Activated T-cell treated with anti-CD3 and anti-CD28 coated beads, Interleukin-2, amount 50 U/mL, for 1 hour (primary cell): ENCODE measurements around the gene LRRD1.
"Not testable (repeated sequence)": the region's sequence is repeated elsewhere in the genome, so short reads cannot be mapped to it uniquely, and the experiment has no call there.

ENCODE experiments used
- DNase-seq: peaks from one replicate; pipeline ENCODE4 v3.0.0-alpha.2; 2020

LRRD1 gene

DNA sequence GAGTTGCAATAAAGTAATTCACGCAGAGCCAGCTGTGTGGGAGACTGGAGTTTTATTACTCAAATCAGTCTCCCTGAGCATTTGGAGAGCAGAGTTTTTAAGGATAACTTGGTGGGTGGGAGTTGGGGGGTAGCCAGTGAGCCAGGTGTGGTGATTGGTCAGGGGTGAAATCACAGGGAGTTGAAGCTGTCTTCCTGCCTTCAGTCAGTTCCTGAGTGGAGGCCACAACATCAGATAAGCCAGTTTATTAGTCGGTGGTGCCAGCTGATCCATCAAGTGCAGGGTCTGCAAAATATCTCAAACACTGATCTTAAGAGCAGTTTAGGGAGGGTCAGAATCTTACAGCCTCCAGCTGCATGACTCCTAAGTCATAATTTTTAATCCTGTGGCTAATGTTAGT is 41.4 kb downstream of the LRRD1 start:
- DNase-seq, result no peak

DNA sequence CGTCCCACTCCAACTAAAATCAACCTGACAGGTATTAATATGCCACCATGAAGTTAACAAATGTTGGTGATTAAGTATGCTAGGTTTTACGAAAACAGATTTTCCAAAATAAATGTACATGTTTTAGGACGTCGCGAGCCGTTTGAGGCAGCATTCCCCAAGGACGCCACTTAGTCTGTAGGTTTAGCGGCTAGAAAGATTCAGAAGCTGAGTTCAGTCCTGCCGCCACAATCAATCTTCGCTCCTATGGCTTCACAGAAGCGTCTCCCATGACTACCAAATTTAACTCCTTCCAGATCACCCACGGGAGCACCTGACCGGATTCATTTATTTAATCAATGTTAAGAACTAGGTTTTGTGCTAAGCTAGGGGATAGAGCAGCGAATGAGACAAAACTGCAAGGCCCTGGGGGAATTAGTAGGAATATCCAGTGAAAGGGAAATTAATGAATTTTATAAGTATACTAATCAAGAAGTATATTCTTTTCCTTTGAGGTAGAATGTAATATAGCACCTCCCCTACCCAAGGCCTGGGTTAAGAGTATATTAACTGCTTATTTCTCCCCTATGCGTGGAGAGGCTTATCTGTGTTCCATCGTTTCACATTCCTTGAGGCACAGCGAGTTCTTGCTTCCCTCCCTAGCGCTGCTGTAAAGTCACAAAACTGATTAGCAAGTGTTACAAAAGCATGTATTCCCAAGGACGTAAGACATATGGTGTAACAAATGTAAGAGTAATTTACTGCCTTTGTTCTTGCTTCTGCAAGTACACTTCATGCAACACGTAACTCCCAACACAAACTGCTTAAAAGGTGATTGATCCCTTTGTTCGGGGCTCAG is 43.7 kb downstream of the LRRD1 start:
- DNase-seq, result no peak

DNA sequence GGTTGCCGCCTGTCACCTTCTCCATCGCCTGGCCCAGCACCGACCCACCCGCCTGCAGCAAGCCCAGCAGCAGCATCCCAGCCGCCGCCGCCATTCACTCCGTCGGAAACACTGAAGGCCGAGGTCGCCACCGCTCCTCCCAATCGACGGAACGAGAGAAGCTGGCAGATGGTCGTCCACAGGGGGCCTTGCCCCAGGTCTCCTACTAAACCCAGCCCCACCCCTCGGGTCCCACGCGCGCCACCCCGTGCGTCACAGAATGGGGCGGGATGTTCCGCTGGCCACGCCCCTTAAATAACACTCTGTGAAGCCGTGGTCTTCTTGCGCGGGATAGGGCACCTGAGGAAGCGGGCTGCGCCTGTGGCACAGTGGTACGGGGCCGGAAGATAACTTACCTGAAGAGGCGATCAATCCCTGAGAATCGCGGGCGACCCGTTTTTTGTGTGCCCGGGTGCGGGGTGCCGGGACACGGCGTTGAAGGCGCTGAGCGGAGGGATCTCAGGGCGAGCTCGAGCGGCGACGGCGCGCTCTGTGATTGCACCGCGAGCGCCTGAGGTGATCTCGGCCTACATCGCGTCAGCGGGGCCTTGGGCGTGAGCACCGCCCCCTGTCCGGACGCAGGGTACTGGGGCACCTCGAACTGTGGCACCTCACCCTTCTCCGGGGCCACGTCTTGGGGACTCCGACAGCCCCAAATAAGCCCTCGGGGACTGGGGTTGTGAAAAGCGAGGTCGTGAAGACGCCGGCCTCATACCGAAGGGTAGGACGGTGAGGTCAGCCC is 44.5 kb downstream of the LRRD1 start, which contains the start of gene CYP51A1:
Gene CYP51A1, minus strand, starts transcription at position 207 of the 781 bp plus-strand sequence. Its CDS starts 113 bp downstream, at position 94.
- peak; percentile 97 for DNase-seq

DNA sequence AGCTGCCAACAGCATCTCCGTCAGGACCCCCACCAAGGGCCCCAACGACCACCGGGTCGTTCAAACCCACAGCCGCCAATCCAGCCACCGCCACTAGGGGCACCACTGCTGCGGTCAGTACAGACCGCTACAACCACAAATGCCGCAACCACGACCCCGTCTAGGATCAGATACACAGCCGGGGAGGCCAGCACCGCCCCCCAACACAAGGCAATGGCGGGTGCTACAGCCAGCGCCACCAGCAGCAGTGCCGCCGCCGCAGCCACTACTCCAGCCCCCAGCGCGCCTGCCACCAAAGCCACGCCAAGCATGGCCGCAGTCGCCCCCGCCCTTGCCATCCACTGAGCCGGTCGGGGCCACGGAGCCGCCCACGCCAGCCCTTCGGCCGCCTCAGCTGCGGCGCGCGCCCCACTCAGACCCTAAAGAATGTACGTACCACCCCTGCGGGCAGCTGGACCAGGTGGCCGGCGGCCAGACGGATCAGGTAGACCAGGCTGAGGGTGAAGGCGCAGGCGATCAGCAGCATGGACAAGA is 45.1 kb downstream of the LRRD1 start:
- peak; percentile 69 for DNase-seq

DNA sequence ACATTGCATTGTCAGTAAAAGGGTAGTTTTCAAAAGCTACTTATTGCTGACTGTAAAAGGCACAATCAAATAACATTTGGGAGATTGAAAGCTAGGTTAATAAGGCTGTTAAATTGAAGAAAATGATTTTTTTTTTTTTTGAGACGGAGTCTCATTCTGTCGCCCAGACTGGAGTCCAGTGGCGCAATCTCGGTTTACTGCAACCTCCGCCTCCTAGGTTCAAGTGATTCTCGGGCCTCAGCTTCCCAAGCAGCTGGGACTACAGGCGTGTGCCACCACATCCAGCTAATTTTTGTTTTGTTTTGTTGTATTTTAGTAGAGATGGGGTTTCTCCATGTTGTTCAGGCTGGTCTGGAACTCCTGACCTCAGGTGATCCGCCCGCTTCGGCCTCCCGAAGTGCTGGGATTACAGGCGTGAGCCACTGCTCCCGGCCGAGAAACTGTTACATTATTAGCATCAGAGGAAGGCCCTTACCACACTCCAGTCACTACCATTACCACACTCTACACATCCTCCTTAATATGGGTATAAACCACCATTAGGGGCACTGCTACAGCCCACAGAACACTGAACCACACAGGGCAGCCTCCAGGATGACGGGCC is 45.7 kb downstream of the LRRD1 start:
- DNase-seq, result no peak

DNA sequence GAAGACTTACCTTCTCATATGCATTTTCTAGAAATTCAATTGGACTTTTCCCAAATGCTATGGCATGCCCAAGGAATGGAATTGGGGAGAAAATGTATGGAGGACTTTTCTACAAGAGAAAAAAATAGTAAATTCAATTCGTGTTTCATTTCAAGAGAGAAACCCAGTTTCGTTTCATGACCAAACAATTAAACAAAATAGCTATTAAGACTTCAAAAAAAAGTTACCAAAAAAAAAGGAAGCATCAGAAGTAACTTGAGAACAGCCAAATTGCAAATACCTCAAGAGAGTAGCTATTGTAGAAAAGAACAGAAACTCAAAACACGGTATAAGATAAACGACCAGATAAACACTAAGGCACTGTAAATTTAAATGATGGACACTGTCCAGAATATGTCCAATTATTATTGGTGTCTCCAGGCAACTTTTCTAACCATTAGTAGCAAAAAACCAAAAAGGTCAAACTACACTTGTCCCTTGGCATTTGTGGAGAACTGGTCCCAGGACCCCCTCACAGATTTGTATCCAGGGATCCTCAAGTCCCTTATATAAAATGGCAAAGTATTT is 47.1 kb downstream of the LRRD1 start:
- DNase-seq, result no peak

DNA sequence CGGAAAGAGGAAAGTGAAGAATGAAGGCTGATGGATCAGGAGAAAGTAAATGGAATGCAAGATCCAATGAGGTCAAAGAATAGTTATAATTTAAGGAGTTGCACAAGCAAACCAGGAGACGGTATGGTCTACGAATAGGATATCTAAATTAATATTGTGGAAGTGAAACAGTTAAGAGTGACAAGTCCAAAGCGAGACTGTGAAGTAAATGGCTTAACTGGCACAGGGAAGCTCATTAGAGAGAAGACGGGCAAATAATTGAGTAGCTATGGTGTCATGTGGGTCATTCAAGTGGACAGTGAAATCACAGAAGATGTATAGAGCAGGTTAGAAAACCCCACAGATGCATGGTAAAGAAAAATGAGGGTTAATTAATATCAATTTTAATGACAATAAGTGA is 47.8 kb downstream of the LRRD1 start:
- DNase-seq, result no peak

DNA sequence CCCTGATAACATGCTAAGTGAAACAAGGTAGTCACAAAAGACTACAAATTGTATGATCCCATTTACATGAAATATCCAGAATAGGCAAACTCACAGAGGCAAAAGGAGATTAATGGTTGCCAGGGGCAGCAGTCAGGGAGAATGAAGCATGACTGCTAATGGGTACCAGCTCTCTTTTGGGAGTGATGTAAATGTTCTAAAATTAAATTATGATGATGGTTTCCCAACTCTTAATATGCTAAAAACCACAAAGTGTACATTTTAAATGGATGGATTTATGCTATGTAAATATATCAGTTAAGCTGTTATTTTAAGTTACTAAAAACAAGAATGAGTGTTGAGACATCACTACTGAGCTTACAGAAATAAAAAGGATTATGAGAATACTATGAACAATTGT is 57.3 kb downstream of the LRRD1 start:
- no peak for DNase-seq

DNA sequence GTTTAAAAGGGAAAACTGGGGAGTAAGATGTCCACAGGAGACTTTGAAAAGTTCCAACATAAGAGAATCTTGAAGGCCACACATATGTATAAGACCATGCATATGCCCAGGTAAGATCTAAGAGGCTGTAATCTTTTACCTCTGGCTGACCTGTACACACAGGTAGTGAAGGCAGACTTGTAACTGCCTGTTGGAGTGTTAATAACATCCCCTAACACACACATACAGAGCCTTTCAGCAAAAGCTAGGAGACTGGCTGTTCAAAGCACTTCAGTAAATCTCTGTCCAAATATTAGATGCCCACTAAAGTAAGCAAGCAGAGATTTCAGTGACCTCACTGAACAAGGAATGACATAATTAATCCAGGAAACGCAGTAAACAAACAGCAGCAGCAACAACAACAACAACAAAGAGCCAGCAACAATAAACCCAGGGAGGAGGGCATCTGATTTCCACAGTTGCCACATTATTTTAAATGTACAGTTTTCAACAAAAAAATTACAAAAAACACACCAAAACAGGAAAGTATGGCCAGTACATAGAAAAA is 59.7 kb downstream of the LRRD1 start:
- DNase-seq, result no peak

DNA sequence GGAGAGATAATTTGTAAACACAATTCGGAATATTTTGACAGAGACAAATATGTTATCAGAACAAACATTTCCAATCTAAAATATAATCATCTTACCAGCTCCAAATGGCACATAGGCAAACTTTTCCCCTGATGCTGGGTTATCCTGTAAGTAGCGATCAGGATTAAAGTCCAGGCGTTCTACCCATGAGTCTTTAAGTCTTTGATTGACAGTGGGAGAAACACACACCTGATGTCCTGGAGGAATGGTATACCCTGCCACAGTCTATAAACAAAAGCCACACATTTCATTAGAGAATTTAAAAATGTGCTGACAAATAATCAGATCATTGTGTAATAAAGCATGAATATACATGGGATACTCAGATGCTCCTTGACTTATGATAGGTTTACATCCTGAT is 62.0 kb downstream of the LRRD1 start:
- DNase-seq, result no peak

DNA sequence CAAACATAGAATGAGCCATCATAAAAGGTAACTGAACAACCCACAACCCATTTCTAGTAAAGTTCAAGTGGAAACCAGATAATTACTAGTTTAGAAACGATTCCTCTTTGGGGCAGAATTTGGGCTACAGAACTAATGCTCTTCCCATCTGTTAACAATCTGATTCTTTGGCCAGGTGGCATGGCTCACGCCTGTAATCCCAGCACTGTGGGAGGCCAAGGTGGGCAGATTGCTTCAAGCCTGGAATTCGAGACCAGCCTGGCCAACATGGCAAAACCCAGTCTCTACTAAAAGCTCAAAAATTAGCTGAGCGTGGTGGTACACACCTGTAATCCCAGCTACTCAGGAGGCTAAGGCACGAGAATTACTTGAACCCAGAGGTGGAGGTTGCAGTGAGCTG is 63.1 kb downstream of the LRRD1 start:
- DNase-seq, result no peak

DNA sequence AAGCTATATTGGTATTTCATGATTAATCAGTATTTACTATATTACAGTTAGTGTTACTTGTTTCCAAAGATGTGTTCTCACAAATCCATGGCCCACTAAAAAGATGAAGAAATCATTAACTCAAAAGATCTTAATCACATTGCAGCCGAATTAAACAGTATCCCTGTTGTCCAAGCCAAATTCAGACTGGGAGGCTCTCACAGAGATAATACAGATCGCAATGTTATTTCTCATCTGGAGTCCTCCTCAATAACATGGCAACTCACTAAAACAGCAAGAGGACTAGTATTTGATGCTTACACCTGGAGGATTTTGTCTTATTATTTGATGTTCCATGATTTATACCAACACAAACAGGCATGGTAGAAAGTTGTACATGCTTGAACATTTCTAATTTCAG is 68.1 kb downstream of the LRRD1 start:
- no peak for DNase-seq

DNA sequence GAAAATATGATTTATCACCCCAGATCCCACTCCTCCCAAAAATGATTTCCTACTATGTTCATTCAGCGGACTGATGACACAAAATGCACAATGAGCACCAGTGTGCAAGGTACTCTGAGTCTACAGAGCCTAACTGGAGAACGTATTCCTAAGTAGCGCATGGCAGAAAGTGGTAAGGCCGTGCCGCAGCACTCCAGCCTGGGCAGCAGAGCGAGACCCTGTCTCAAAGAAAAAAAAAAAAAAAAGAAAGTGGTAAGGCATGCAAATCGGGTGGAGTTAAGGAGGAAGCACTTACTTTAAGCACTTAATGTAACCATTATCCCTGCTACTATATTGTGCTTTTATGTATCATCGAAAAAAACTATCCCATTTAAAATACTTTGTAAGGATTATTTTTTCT is 70.1 kb downstream of the LRRD1 start:
- DNase-seq, result no peak

DNA sequence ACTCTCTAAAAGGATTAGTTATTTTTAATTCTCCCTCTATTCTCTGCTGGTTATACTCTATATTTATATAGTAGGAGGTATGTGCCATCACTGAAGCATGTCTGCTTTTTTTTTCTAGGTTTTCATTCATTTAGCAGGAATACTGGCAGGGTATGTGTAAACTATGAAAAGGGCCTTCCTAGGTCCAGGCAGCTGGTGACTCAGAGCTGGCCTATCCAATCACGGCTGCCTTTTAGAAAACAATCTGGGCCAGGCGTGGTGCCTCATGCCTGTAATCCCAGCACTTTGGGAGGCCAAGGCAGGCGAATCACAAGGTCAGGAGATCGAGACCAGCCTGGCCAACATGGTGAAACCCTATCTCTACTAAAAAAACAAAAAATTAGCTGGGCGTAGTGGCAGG is 76.1 kb downstream of the LRRD1 start:
- DNase-seq, result not testable (repeated sequence)

DNA sequence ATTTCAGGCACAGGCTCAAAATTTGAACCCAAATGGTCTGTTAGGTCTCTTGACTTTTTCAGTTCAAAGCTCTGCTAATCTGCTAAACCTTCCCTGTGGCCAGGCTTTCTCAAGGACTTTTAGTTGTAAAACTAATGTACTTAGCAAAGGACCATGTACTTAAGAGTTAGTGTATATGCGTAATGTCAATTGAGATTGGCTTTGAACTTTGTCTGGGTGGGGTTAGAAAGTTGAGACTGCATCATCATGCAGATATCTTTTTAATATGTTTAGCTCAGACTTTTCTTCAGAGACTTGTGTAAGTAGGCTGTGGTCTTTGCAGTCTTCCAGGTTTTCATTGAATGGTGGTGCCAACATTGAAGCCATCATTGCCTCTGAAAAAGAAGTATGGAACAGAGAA is 78.4 kb downstream of the LRRD1 start:
- no peak for DNase-seq

DNA sequence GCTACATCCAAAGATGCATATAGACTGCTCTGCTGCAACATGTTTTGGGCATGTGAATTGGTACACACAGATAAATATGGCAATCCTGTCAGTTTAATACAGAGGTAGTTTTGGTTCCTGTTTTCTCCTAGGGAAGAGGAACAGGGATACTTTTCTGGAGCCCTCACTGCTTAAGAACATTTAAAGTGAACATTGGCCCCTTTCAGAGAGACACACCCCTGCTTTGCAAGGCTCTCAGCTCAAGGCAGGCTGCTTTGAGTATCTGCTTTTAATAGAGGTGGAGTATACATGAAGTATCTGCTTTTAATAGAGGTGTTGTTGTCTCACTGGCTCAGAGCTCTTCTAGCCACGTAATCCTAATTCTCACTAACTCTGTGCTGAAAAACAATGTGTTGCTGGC is 83.6 kb downstream of the LRRD1 start:
- no peak for DNase-seq
